Measurements from ENCODE around the gene SRGAP1.

DNA sequence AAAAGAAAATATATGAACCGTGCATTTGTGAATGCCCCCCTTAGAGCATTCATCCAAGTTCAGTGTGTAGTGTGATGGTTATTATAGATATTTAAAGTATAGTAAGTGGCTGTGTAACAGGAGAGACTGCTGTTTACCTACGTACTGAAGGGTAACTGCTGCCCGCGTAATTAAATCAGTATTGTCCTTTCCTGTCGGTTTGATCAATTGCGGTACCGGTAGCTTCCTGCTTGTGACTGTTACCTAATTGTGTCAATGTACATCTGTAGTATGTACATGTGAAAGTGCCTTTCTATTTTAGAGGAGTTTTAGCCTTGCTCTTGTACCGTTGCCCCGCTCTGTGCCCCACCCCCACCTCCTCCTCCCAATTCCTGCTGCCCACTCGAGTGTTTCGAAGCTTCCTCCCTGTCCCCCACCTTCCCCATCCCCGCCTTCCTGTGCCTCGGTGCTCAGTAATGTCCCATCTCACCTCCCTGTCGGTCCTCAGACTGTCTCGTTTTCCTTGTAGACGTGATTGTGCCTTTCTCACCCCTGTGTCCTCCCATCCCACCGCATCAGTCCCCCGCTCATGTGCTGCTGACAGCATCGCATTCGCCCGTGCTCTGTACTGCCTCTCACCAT lies 302.6 kb downstream of the SRGAP1 start:
- TF ChIP-seq, protein P1, sequence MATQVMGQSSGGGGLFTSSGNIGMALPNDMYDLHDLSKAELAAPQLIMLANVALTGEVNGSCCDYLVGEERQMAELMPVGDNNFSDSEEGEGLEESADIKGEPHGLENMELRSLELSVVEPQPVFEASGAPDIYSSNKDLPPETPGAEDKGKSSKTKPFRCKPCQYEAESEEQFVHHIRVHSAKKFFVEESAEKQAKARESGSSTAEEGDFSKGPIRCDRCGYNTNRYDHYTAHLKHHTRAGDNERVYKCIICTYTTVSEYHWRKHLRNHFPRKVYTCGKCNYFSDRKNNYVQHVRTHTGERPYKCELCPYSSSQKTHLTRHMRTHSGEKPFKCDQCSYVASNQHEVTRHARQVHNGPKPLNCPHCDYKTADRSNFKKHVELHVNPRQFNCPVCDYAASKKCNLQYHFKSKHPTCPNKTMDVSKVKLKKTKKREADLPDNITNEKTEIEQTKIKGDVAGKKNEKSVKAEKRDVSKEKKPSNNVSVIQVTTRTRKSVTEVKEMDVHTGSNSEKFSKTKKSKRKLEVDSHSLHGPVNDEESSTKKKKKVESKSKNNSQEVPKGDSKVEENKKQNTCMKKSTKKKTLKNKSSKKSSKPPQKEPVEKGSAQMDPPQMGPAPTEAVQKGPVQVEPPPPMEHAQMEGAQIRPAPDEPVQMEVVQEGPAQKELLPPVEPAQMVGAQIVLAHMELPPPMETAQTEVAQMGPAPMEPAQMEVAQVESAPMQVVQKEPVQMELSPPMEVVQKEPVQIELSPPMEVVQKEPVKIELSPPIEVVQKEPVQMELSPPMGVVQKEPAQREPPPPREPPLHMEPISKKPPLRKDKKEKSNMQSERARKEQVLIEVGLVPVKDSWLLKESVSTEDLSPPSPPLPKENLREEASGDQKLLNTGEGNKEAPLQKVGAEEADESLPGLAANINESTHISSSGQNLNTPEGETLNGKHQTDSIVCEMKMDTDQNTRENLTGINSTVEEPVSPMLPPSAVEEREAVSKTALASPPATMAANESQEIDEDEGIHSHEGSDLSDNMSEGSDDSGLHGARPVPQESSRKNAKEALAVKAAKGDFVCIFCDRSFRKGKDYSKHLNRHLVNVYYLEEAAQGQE (IDR thresholded peaks at IDR 0.05; ENCODE audit: insufficient read depth in 1 of 2, low read depth in 2 of 2, low read length in 2 of 2), result no peak
- TF ChIP-seq TAF1 (IDR thresholded peaks at IDR 0.05; ENCODE audit: borderline replicate concordance, insufficient read depth, low read length) (no peak), POLR2AphosphoS5 (IDR thresholded peaks at IDR 0.05; ENCODE audit: low read depth, low read length) (no peak), SIN3A (IDR thresholded peaks at IDR 0.05; ENCODE audit: borderline replicate concordance, insufficient read depth, low read length) (no peak)

All from PFSK-1 (cell line).